GM19467 (cell line): ENCODE results near the gene UGT3A1.
"Not testable (repeated sequence)": the region's sequence is repeated elsewhere in the genome, so short reads cannot be mapped to it uniquely, and the experiment has no call there.

Experiments
- ATAC-seq: cut with Tn5 transposase; IDR thresholded peaks from one replicate; pipeline ENCODE4 v1.9.1; 2021; ENCODE audit warnings: mild to moderate bottlenecking, moderate library complexity; ENCODE audit not compliant: unreplicated experiment

Gene UGT3A1

GRCh38 chr5:35990941-35991611 is at the start of gene UGT3A1:
Gene UGT3A1 (minus strand): TSS chr5:35991390. CDS start chr5:35991240, 150 bp downstream.
- ATAC-seq = no peak

- no peak for ATAC-seq
Observed at GRCh38 chr5:36035696-36036095, 44.5 kb upstream of the UGT3A1 start.

GRCh38 chr5:36034536-36035134 is 43.4 kb upstream of the UGT3A1 start:
- ATAC-seq = not testable (repeated sequence)

GRCh38 chr5:36033486-36033885 is 42.3 kb upstream of the UGT3A1 start:
- ATAC-seq = no peak

- ATAC-seq = no peak
Observed at GRCh38 chr5:36033047-36033446, 41.9 kb upstream of the UGT3A1 start.

GRCh38 chr5:36031223-36031622 is 40.0 kb upstream of the UGT3A1 start:
- no peak for ATAC-seq

- ATAC-seq = no peak
Observed at GRCh38 chr5:36029914-36030313, 38.7 kb upstream of the UGT3A1 start.

GRCh38 chr5:36028816-36029465 is 37.8 kb upstream of the UGT3A1 start:
- ATAC-seq = no peak

- ATAC-seq = no peak
Observed at GRCh38 chr5:36027711-36028110, 36.5 kb upstream of the UGT3A1 start.

GRCh38 chr5:36026706-36027465 is 35.7 kb upstream of the UGT3A1 start:
- no peak for ATAC-seq

GRCh38 chr5:36022246-36022645 is 31.1 kb upstream of the UGT3A1 start:
- ATAC-seq = not testable (repeated sequence)

GRCh38 chr5:36019584-36019983 is 28.4 kb upstream of the UGT3A1 start:
- not testable (repeated sequence) for ATAC-seq

GRCh38 chr5:36017622-36018021 is 26.4 kb upstream of the UGT3A1 start:
- ATAC-seq = no peak

GRCh38 chr5:36017004-36017403 is 25.8 kb upstream of the UGT3A1 start:
- no peak for ATAC-seq

- no peak for ATAC-seq
Observed at GRCh38 chr5:36013182-36013581, 22.0 kb upstream of the UGT3A1 start.

- ATAC-seq = no peak
Observed at GRCh38 chr5:36009698-36010097, 18.5 kb upstream of the UGT3A1 start.

GRCh38 chr5:36007366-36007765 is 16.2 kb upstream of the UGT3A1 start:
- ATAC-seq = no peak

GRCh38 chr5:36006163-36006562 is 15.0 kb upstream of the UGT3A1 start:
- ATAC-seq = no peak

GRCh38 chr5:36001032-36001431 is 9.8 kb upstream of the UGT3A1 start:
- no peak for ATAC-seq

GRCh38 chr5:35999547-35999946 is 8.4 kb upstream of the UGT3A1 start:
- no peak for ATAC-seq

GRCh38 chr5:35996076-35996475 is 4.9 kb upstream of the UGT3A1 start:
- ATAC-seq = no peak
